A673 (cell line): ENCODE data around the gene EPHA8. TPM values are rescaled to one million over a fixed set of nuclear protein-coding genes. Genes with fewer than 3 reads are reported as not detected.

Experiments
- BruUV-seq: library from RNA; stranded (reverse); fragments of 400-500 nt; replicated peaks from 2 replicates; lab custom pipeline; 2021; lab: Mats Ljungman, UMichigan
- CTCF ChIA-PET: fragments of 300-600 bp; sonication (Branson Sonifier 250); formaldehyde crosslinking; loops from one replicate; lab custom pipeline; 2022; ENCODE audit warnings: antibody characterized with exemption; lab: Charles Lee
- POLR2A ChIA-PET: fragments of 300-600 bp; sonication (Branson Sonifier 250); formaldehyde crosslinking; loops from one replicate; lab custom pipeline; 2022; ENCODE audit warnings: antibody characterized with exemption; ENCODE audit not compliant: low non-redundant PET; lab: Charles Lee
- DNase-seq: peaks from one replicate; pipeline ENCODE4 v3.0.0-alpha.2; 2015; ENCODE audit warnings: low spot score
- H3K27ac ChIP-seq: fragments of 200-600 bp; sonication (generic); 2 replicates; pipeline ENCODE4 v1.5.1; 2016; ENCODE audit warnings: mixed run types, low read depth, mild to moderate bottlenecking, mixed read lengths, antibody characterized with exemption, low read length; ENCODE audit not compliant: poor library complexity, severe bottlenecking
- H3K27me3 ChIP-seq: fragments of 200-600 bp; sonication (generic); replicated peaks from 2 replicates; pipeline ENCODE4 v1.6.1; 2017; ENCODE audit warnings: mixed run types, low read depth, mild to moderate bottlenecking, mixed read lengths, antibody characterized with exemption, low read length; ENCODE audit not compliant: insufficient read depth, poor library complexity
- H3K36me3 ChIP-seq: fragments of 200-600 bp; sonication (generic); 2 replicates; pipeline ENCODE4 v1.6.1; 2016; ENCODE audit warnings: mixed run types, mild to moderate bottlenecking, mixed read lengths, antibody characterized with exemption, low read length; ENCODE audit not compliant: insufficient read depth, poor library complexity, severe bottlenecking
- H3K4me1 ChIP-seq: fragments of 200-600 bp; sonication (generic); 2 replicates; pipeline ENCODE4 v1.6.1; 2017; ENCODE audit warnings: mixed run types, mild to moderate bottlenecking, mixed read lengths, antibody characterized with exemption, low read length; ENCODE audit not compliant: insufficient read depth, poor library complexity, severe bottlenecking
- H3K4me3 ChIP-seq: fragments of 200-600 bp; sonication (generic); 2 replicates; pipeline ENCODE4 v1.5.1; 2016; ENCODE audit warnings: low read depth, mixed run types, mild to moderate bottlenecking, mixed read lengths, low read length; ENCODE audit not compliant: poor library complexity, severe bottlenecking
- H3K9me3 ChIP-seq: fragments of 200-600 bp; sonication (generic); 2 replicates; pipeline ENCODE4 v1.6.1; 2016; ENCODE audit warnings: mixed run types, low read depth, mild to moderate bottlenecking, mixed read lengths, antibody characterized with exemption, low read length; ENCODE audit not compliant: poor library complexity, severe bottlenecking
- CTCF ChIP-seq: fragments of 300-800, 200-600 bp; sonication (generic); conservative IDR thresholded peaks from 2 replicates; pipeline ENCODE4 v1.5.1; 2017; ENCODE audit warnings: low read depth, mild to moderate bottlenecking, antibody characterized with exemption, low read length, moderate library complexity, mixed read lengths
- EZH2 ChIP-seq: fragments of 200-600 bp; sonication (generic); IDR thresholded peaks from 2 replicates; pipeline ENCODE4 v1.6.1; 2017; ENCODE audit warnings: borderline replicate concordance, low read depth, mild to moderate bottlenecking, mixed read lengths, antibody characterized with exemption, low read length; ENCODE audit not compliant: poor library complexity, severe bottlenecking
- intact Hi-C: fragments of 100-400 bp; cut with micrococcal nuclease; formaldehyde crosslinking; loops from one replicate; pipeline ENCODE4 v1.10.0; 2022; ENCODE audit not compliant: unreplicated experiment
- total RNA-seq: library from RNA; stranded (reverse); gene quantifications from 2 replicates; pipeline ENCODE4 v1.2.3, GENCODE V29; 2021

EPHA8 gene
- total RNA-seq, 1 experiment from 2014 or later, result not detected

GRCh38 chr1:22575532-22576149 lies 12.4 kb downstream of the EPHA8 start:
- H3K4me1 ChIP-seq, result no peaks in the 10 kb centered on the region
- H3K27ac ChIP-seq, result no peak overlapping the region
- no peaks in the 10 kb centered on the region for H3K36me3 ChIP-seq
- ChIA-PET CTCF (no interaction called here), POLR2A (no interaction called here)
- DNase-seq, result no peak
- H3K9me3 ChIP-seq, result peaks cover 13% of the 10 kb centered on the region
- BruUV-seq, result no TSS peak
- no peak for TF ChIP-seq CTCF
- no peak for TF ChIP-seq EZH2
- intact Hi-C loops, result no loop called here
- H3K4me3 ChIP-seq, result no peak overlapping the region
- peaks cover 10% of the 10 kb centered on the region for H3K27me3 ChIP-seq

- peaks cover 13% of the 10 kb centered on the region for H3K9me3 ChIP-seq
- H3K27ac ChIP-seq, result no peak overlapping the region
- H3K4me1 ChIP-seq, result no peaks in the 10 kb centered on the region
- no peaks in the 10 kb centered on the region for H3K36me3 ChIP-seq
- BruUV-seq, result no TSS peak
- POLR2A ChIA-PET, result no interaction called here
- intact Hi-C loops, result no loop called here
- CTCF ChIA-PET, result no interaction called here
- H3K27me3 ChIP-seq, result peaks cover 10% of the 10 kb centered on the region
- H3K4me3 ChIP-seq, result no peak overlapping the region
- no peak for TF ChIP-seq EZH2
- TF ChIP-seq CTCF, result no peak
- DNase-seq, result no peak
Measured at GRCh38 chr1:22576150-22576544, 12.9 kb downstream of the EPHA8 start.

GRCh38 chr1:22576617-22577016 lies 13.3 kb downstream of the EPHA8 start:
- H3K4me3 ChIP-seq, result no peak overlapping the region
- ChIA-PET CTCF (no interaction called here), POLR2A (no interaction called here)
- H3K4me1 ChIP-seq, result no peaks in the 10 kb centered on the region
- H3K36me3 ChIP-seq, result no peaks in the 10 kb centered on the region
- no peak for TF ChIP-seq CTCF
- no peak for TF ChIP-seq EZH2
- no peak overlapping the region for H3K27ac ChIP-seq
- intact Hi-C loops, result no loop called here
- no TSS peak for BruUV-seq
- H3K27me3 ChIP-seq, result peaks cover 10% of the 10 kb centered on the region
- DNase-seq, result no peak
- H3K9me3 ChIP-seq, result peaks cover 13% of the 10 kb centered on the region
